Measurements from ENCODE around the gene RASSF3. TPM values are rescaled to one million over a fixed set of nuclear protein-coding genes. Genes with fewer than 3 reads are reported as not detected.
A peak's percentile ranks its signal among the peaks of the same experiment; 100 is the strongest.

RASSF3 gene
- total RNA-seq, 2 experiments from 2014 or later, result 16.3 to 49.9 TPM

GRCh38 chr12:64603183-64603841, 7.0 kb upstream of the RASSF3 start:
- Histone ChIP-seq H3K36me3 (ENCODE audit: insufficient read depth, low read length) (no peaks in the 10 kb centered on the region), H3K9me2 (ENCODE audit: insufficient read depth, low read length) (no peaks in the 10 kb centered on the region), H4K20me1 (ENCODE audit: insufficient read depth, low read length) (no peaks in the 10 kb centered on the region), H3K4me1 (ENCODE audit: insufficient read depth, low read length, poor library complexity, severe bottlenecking) (peaks cover 6% of the 10 kb centered on the region), H3K27ac (ENCODE audit: low read depth, low read length, poor library complexity, severe bottlenecking) (no peak overlapping the region), H3K4me2 (ENCODE audit: low read length) (no peak overlapping the region), H3K9me3 (ENCODE audit: low read length) (no peaks in the 10 kb centered on the region), H3K79me2 (ENCODE audit: insufficient read depth, low read depth, low read length) (no peaks in the 10 kb centered on the region), H3K4me3 (ENCODE audit: low read depth, low read length, poor library complexity, severe bottlenecking) (no peak overlapping the region), H2AFZ (ENCODE audit: low read length) (no peak overlapping the region)
- ChIA-PET POLR2A (interaction anchor here (0.6 to 1.1 kb wide), 7 partner anchors 9 to 74 kb away, joined by 3 to 6 read pairs (median 4); no protein-coding TSS in a partner anchor), CTCF (ENCODE audit: unreplicated experiment) (interaction anchor here (1.0 kb wide), 1 partner anchor 8 kb away, joined by 3 read pairs; no protein-coding TSS in a partner anchor)
- TF ChIP-seq CTCF (conservative IDR thresholded peaks at IDR 0.05; ENCODE audit: low read length), result no peak
- TF ChIP-seq EZH2phosphoT487 (IDR thresholded peaks at IDR 0.05; ENCODE audit: borderline replicate concordance, low read depth, low read length), result no peak
- intact Hi-C loops (cut with micrococcal nuclease; ENCODE audit: unreplicated experiment), result no loop called here
- no TSS peak for BruUV-seq (replicated peaks)
- no peak for DNase-seq (ENCODE audit: low spot score)

DNA sequence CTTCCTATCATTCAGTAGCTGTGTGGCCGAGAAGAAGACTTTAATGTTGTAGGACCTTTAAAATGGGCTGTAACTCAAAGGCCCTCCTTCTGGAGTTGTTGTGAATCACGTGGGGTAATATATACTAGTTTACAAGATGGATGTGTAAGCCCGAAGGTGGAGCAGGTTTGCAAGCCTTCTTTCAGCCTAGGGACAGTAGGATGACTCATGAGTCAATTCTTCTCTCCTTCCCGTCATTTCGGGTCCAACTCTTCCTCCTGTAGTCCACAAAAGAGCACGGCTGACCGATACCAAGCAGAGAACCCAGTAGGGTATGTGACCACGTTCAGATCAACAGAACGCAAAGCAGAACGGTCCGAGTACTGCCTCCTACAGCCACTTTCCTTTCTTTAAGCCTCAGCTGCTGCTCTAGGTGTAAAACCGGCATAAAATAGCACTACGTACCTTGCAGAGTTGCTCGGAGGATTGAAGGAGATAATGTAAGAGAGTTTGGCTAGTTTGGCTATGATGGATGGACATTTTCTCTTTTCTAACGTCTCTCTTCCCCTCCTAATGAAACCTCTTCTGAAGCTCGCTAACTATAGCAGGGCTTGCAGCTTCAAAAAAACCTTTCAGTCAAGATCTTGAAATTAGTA, 1.3 kb upstream of the RASSF3 start:
- Histone ChIP-seq H3K9me2 (ENCODE audit: insufficient read depth, low read length) (no peaks in the 10 kb centered on the region), H2AFZ (ENCODE audit: low read length) (peak overlapping the region; percentile 79), H3K27ac (ENCODE audit: low read depth, low read length, poor library complexity, severe bottlenecking) (peak overlapping the region; percentile 81), H3K4me3 (ENCODE audit: low read depth, low read length, poor library complexity, severe bottlenecking) (peak overlapping the region; percentile 93), H3K4me1 (ENCODE audit: insufficient read depth, low read length, poor library complexity, severe bottlenecking) (peaks cover 28% of the 10 kb centered on the region), H3K4me2 (ENCODE audit: low read length) (peak overlapping the region; percentile 92), H3K79me2 (ENCODE audit: insufficient read depth, low read depth, low read length) (peaks cover 39% of the 10 kb centered on the region), H3K36me3 (ENCODE audit: insufficient read depth, low read length) (peaks cover 11% of the 10 kb centered on the region), H3K9me3 (ENCODE audit: low read length) (no peaks in the 10 kb centered on the region), H4K20me1 (ENCODE audit: insufficient read depth, low read length) (peaks cover 18% of the 10 kb centered on the region; the same call in 1 of the 2 replicates)
- intact Hi-C loops (cut with micrococcal nuclease; ENCODE audit: unreplicated experiment), result loop anchor here (5.0 kb wide), 1 partner anchor 62 kb away; no protein-coding TSS in a partner anchor
- peak; percentile 73 for DNase-seq (ENCODE audit: low spot score)
- TF ChIP-seq EZH2phosphoT487 (IDR thresholded peaks at IDR 0.05; ENCODE audit: borderline replicate concordance, low read depth, low read length), result no peak
- TF ChIP-seq CTCF (conservative IDR thresholded peaks at IDR 0.05; ENCODE audit: low read length), result peak; percentile 44; the same call in 1 of the 2 replicates
- ChIA-PET CTCF (ENCODE audit: unreplicated experiment) (interaction anchor here (0.6 to 1.6 kb wide), 5 partner anchors 12 to 89 kb away, joined by 3 to 5 read pairs (median 3); no protein-coding TSS in a partner anchor), POLR2A (interaction anchor here (0.6 to 2.9 kb wide), 24 partner anchors 8 to 202 kb away, joined by 3 to 19 read pairs (median 4); no protein-coding TSS in a partner anchor)
- no TSS peak for BruUV-seq (replicated peaks)

Data from OCI-LY7 (cell line).